Osteoblast (primary cell): ENCODE measurements around the gene GRIK4. TPM values are rescaled to one million over a fixed set of nuclear protein-coding genes. Genes with fewer than 3 reads are reported as not detected.

Source experiments
- DNase-seq: peaks from one replicate; pipeline ENCODE4 v3.0.0; 2011; ENCODE audit warnings: low spot score, mixed read lengths; ENCODE audit not compliant: insufficient read length; ENCODE audit errors: missing footprints
- H2AFZ ChIP-seq: 2 replicates; pipeline ENCODE4 v1.6.0; 2011; ENCODE audit warnings: mild to moderate bottlenecking, low read length
- H3K27ac ChIP-seq: 2 replicates; pipeline ENCODE4 v1.5.1; 2011; ENCODE audit warnings: mild to moderate bottlenecking, low read depth, low read length, moderate library complexity
- H3K27me3 ChIP-seq: 2 replicates; pipeline ENCODE4 v1.6.0; 2012; ENCODE audit warnings: mild to moderate bottlenecking, control low read depth, inconsistent platforms, low read length, moderate library complexity; ENCODE audit not compliant: insufficient read depth
- H3K36me3 ChIP-seq: 2 replicates; pipeline ENCODE4 v1.5.1; 2011; ENCODE audit warnings: mild to moderate bottlenecking, low read length, control low read depth, moderate library complexity; ENCODE audit not compliant: insufficient read depth
- H3K4me1 ChIP-seq: 2 replicates; pipeline ENCODE4 v1.5.1; 2011; ENCODE audit warnings: mild to moderate bottlenecking, low read length, control low read depth, moderate library complexity; ENCODE audit not compliant: insufficient read depth
- H3K4me2 ChIP-seq: 2 replicates; pipeline ENCODE4 v1.6.0; 2011; ENCODE audit warnings: mild to moderate bottlenecking, low read length; ENCODE audit not compliant: insufficient read depth
- H3K4me3 ChIP-seq: fragments of 200-600 bp; sonication (generic); 3 replicates; pipeline ENCODE4 v1.5.1; 2012; ENCODE audit warnings: mild to moderate bottlenecking, low read length, inconsistent platforms; ENCODE audit not compliant: insufficient read depth
- H3K79me2 ChIP-seq: 2 replicates; pipeline ENCODE4 v1.6.0; 2012; ENCODE audit warnings: mild to moderate bottlenecking, low read length, control low read depth, inconsistent platforms; ENCODE audit not compliant: insufficient read depth
- H3K9me3 ChIP-seq: 2 replicates; pipeline ENCODE4 v1.5.1; 2011; ENCODE audit warnings: low read depth, low read length, control low read depth
- H4K20me1 ChIP-seq: 2 replicates; pipeline ENCODE4 v1.6.0; 2012; ENCODE audit warnings: mild to moderate bottlenecking, low read length, control low read depth; ENCODE audit not compliant: insufficient read depth
- total RNA-seq: library from RNA; depleted of rRNA; stranded (reverse); fragments of >200 nt; gene quantifications from 2 replicates; pipeline ENCODE4 v1.2.3, GENCODE V29; 2012
- TF ChIP-seq, protein P1 (sequence below): IDR thresholded peaks from 2 replicates; pipeline ENCODE4 v1.5.1; 2011; ENCODE audit warnings: mild to moderate bottlenecking, low read depth, low read length, moderate library complexity; ENCODE audit errors: extremely low read depth

Gene GRIK4
- total RNA-seq, 1 donor = under 0.01 TPM

GRCh38 chr11:120524536-120525085 is 13.1 kb downstream of the GRIK4 start:
- Histone ChIP-seq H3K79me2 (no peaks in the 10 kb centered on the region), H4K20me1 (no peaks in the 10 kb centered on the region), H3K36me3 (no peaks in the 10 kb centered on the region), H3K4me3 (no peak overlapping the region), H3K27ac (no peak overlapping the region), H3K27me3 (peaks cover 12% of the 10 kb centered on the region), H3K4me1 (no peaks in the 10 kb centered on the region), H3K9me3 (no peaks in the 10 kb centered on the region), H2AFZ (no peak overlapping the region), H3K4me2 (no peak overlapping the region)
- no peak for DNase-seq
- TF ChIP-seq, protein P1, sequence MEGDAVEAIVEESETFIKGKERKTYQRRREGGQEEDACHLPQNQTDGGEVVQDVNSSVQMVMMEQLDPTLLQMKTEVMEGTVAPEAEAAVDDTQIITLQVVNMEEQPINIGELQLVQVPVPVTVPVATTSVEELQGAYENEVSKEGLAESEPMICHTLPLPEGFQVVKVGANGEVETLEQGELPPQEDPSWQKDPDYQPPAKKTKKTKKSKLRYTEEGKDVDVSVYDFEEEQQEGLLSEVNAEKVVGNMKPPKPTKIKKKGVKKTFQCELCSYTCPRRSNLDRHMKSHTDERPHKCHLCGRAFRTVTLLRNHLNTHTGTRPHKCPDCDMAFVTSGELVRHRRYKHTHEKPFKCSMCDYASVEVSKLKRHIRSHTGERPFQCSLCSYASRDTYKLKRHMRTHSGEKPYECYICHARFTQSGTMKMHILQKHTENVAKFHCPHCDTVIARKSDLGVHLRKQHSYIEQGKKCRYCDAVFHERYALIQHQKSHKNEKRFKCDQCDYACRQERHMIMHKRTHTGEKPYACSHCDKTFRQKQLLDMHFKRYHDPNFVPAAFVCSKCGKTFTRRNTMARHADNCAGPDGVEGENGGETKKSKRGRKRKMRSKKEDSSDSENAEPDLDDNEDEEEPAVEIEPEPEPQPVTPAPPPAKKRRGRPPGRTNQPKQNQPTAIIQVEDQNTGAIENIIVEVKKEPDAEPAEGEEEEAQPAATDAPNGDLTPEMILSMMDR = no peak

- Histone ChIP-seq H3K4me1 (no peaks in the 10 kb centered on the region), H3K79me2 (no peaks in the 10 kb centered on the region), H3K4me3 (no peak overlapping the region), H3K4me2 (no peak overlapping the region), H4K20me1 (no peaks in the 10 kb centered on the region), H3K36me3 (no peaks in the 10 kb centered on the region), H2AFZ (no peak overlapping the region), H3K9me3 (no peaks in the 10 kb centered on the region), H3K27me3 (peaks cover 14% of the 10 kb centered on the region), H3K27ac (no peak overlapping the region)
- TF ChIP-seq, protein P1 = no peak
- no peak for DNase-seq
These were observed 14.0 kb downstream of the GRIK4 start for GRCh38 chr11:120525261-120526171.

DNA sequence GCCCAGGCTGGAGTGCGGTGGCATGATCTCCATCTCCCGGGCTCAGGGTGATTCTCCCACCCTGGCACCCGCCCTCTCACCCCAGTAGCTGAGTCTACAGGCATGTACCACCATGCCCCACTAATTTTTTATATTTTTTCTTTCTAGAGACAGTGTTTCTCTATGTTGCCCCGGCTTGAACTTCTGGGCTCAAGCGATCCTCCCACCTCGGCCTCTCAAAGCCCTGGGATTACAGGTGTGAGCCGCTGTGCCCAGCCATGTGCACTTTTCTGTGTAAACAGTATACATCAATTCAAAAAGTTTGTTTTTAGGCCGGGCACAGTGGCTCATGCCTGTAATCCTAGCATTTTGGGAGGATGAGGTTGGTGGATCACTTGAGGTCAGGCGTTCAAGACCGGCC is 14.7 kb downstream of the GRIK4 start:
- Histone ChIP-seq H3K36me3 (no peaks in the 10 kb centered on the region), H2AFZ (no peak overlapping the region), H3K27me3 (peaks cover 17% of the 10 kb centered on the region), H3K4me1 (no peaks in the 10 kb centered on the region), H4K20me1 (no peaks in the 10 kb centered on the region), H3K27ac (no peak overlapping the region), H3K9me3 (no peaks in the 10 kb centered on the region), H3K4me3 (no peak overlapping the region), H3K79me2 (no peaks in the 10 kb centered on the region), H3K4me2 (no peak overlapping the region)
- DNase-seq = no peak
- TF ChIP-seq, protein P1 = no peak

DNA sequence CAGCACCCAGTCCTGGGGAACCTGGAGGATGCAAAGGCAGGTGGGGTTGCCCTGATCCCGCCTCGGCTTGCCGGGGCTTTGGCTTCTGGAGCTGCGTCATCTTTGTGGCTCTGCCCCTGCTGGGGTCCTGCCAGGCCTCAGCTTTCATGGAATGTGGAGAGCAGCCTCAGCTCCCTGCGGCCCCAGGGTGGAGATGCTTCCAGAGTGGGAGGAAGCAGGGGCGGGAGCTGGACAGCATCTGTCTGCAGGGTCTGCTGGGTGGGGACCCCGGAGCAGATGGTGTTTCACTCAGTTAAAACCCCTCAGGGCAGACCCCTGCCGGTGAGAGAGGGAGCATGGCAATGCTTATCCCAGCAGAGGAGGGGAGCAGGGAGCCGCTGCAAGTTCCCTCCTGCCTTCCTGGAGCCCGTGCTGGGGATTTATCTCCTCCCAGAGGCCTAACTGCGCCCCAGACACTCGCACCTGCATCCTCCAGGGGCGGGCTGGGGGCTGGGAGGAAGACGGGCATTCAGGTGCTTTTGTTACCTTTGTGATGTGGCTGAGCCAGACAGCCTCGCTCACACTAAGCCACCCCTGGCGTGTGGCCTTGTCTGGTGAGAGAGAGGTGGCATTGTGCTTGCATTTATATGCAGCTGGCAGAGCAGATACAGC is 15.7 kb downstream of the GRIK4 start:
- H3K9me3 ChIP-seq = no peaks in the 10 kb centered on the region
- peaks cover 17% of the 10 kb centered on the region for H3K27me3 ChIP-seq
- H3K27ac ChIP-seq = no peak overlapping the region
- no peak overlapping the region for H3K4me3 ChIP-seq
- no peaks in the 10 kb centered on the region for H3K79me2 ChIP-seq
- H4K20me1 ChIP-seq = no peaks in the 10 kb centered on the region
- peak; percentile 93 for DNase-seq
- TF ChIP-seq, protein P1 = no peak
- no peaks in the 10 kb centered on the region for H3K36me3 ChIP-seq
- peaks cover 3% of the 10 kb centered on the region for H3K4me1 ChIP-seq
- H3K4me2 ChIP-seq = no peak overlapping the region
- H2AFZ ChIP-seq = no peak overlapping the region
